GM21723 (cell line): ENCODE results near the gene SERPINB1.

ENCODE experiments used
- ATAC-seq: cut with Tn5 transposase; IDR thresholded peaks from one replicate; pipeline ENCODE4 v1.9.1; 2021; ENCODE audit warnings: mild to moderate bottlenecking, moderate library complexity; ENCODE audit not compliant: unreplicated experiment

SERPINB1 gene

GRCh38 chr6:2850538-2851113 lies 9.0 kb upstream of the SERPINB1 start:
- ATAC-seq, result no peak

GRCh38 chr6:2848851-2849250 lies 7.2 kb upstream of the SERPINB1 start:
- no peak for ATAC-seq

GRCh38 chr6:2845880-2846208 lies 4.2 kb upstream of the SERPINB1 start:
- no peak for ATAC-seq

GRCh38 chr6:2844008-2844407 lies 2.3 kb upstream of the SERPINB1 start:
- no peak for ATAC-seq

GRCh38 chr6:2843138-2843740 lies 1.6 kb upstream of the SERPINB1 start:
- no peak for ATAC-seq

- ATAC-seq, result no peak
These were observed 483 bp upstream of the SERPINB1 start for GRCh38 chr6:2842139-2842552.

- no peak for ATAC-seq
These were observed 958 bp downstream of the SERPINB1 start for GRCh38 chr6:2840749-2841061.

GRCh38 chr6:2839982-2840748 lies 1.5 kb downstream of the SERPINB1 start:
- no peak for ATAC-seq

GRCh38 chr6:2839195-2839981 lies 2.3 kb downstream of the SERPINB1 start:
- no peak for ATAC-seq

- ATAC-seq, result no peak
These were observed 3.4 kb downstream of the SERPINB1 start for GRCh38 chr6:2838251-2838650.

- ATAC-seq, result no peak
These were observed 7.4 kb downstream of the SERPINB1 start for GRCh38 chr6:2834262-2834661.

- no peak for ATAC-seq
These were observed 10.3 kb downstream of the SERPINB1 start for GRCh38 chr6:2831392-2831791.

GRCh38 chr6:2830183-2830582 lies 11.5 kb downstream of the SERPINB1 start:
- no peak for ATAC-seq

- no peak for ATAC-seq
These were observed 12.4 kb downstream of the SERPINB1 start for GRCh38 chr6:2829253-2829652.

- no peak for ATAC-seq
These were observed 13.0 kb downstream of the SERPINB1 start for GRCh38 chr6:2828629-2829028.

GRCh38 chr6:2827142-2827541 lies 14.5 kb downstream of the SERPINB1 start:
- no peak for ATAC-seq

GRCh38 chr6:2826131-2826530 lies 15.5 kb downstream of the SERPINB1 start:
- ATAC-seq, result no peak

- ATAC-seq, result no peak
These were observed 18.4 kb downstream of the SERPINB1 start for GRCh38 chr6:2823104-2823850.

- no peak for ATAC-seq
These were observed 20.1 kb downstream of the SERPINB1 start for GRCh38 chr6:2821554-2821953.

GRCh38 chr6:2820415-2820814 lies 21.2 kb downstream of the SERPINB1 start:
- ATAC-seq, result no peak

- ATAC-seq, result no peak
These were observed 21.7 kb downstream of the SERPINB1 start for GRCh38 chr6:2819978-2820377.
